DMS79 treated with DMSO at 0.1 percent for 48 hours (cell line): ENCODE measurements around the gene CAP2.
"Not testable (repeated sequence)": the region's sequence is repeated elsewhere in the genome, so short reads cannot be mapped to it uniquely, and the experiment has no call there.

Source experiments
- DNase-seq: peaks from one replicate; lab custom pipeline; 2025; lab: John Stamatoyannopoulos, UW

The CAP2 gene

GRCh38 chr6:17440811-17441210 is 47.4 kb downstream of the CAP2 start:
- DNase-seq: not testable (repeated sequence)

GRCh38 chr6:17442196-17442595 is 48.8 kb downstream of the CAP2 start:
- no peak for DNase-seq

GRCh38 chr6:17446713-17447112 is 53.3 kb downstream of the CAP2 start:
- no peak for DNase-seq

- peak; percentile 7 for DNase-seq
Observed at GRCh38 chr6:17448165-17448564, 54.8 kb downstream of the CAP2 start.

GRCh38 chr6:17450397-17450796 is 57.0 kb downstream of the CAP2 start:
- no peak for DNase-seq

- peak; percentile 30 for DNase-seq
Observed at GRCh38 chr6:17450832-17451231, 57.4 kb downstream of the CAP2 start.

- no peak for DNase-seq
Observed at GRCh38 chr6:17452096-17452495, 58.7 kb downstream of the CAP2 start.

- no peak for DNase-seq
Observed at GRCh38 chr6:17454316-17455005, 61.1 kb downstream of the CAP2 start.

- DNase-seq: no peak
Observed at GRCh38 chr6:17455919-17456318, 62.5 kb downstream of the CAP2 start.

- no peak for DNase-seq
Observed at GRCh38 chr6:17456711-17457110, 63.3 kb downstream of the CAP2 start.

- DNase-seq: no peak
Observed at GRCh38 chr6:17457405-17457804, 64.0 kb downstream of the CAP2 start.

- DNase-seq: no peak
Observed at GRCh38 chr6:17457956-17458355, 64.6 kb downstream of the CAP2 start.

- no peak for DNase-seq
Observed at GRCh38 chr6:17458966-17459365, 65.6 kb downstream of the CAP2 start.

- no peak for DNase-seq
Observed at GRCh38 chr6:17460862-17461261, 67.5 kb downstream of the CAP2 start.

GRCh38 chr6:17466147-17466546 is 72.8 kb downstream of the CAP2 start:
- DNase-seq: no peak

- no peak for DNase-seq
Observed at GRCh38 chr6:17466707-17467106, 73.3 kb downstream of the CAP2 start.

- DNase-seq: no peak
Observed at GRCh38 chr6:17469006-17469832, 75.8 kb downstream of the CAP2 start.

- DNase-seq: no peak
Observed at GRCh38 chr6:17470202-17470937, 77.0 kb downstream of the CAP2 start.

- no peak for DNase-seq
Observed at GRCh38 chr6:17470938-17471327, 77.5 kb downstream of the CAP2 start.

- DNase-seq: no peak
Observed at GRCh38 chr6:17472653-17473183, 79.3 kb downstream of the CAP2 start.

- DNase-seq: no peak
Observed at GRCh38 chr6:17473554-17473953, 80.2 kb downstream of the CAP2 start.

GRCh38 chr6:17474289-17474688 is 80.9 kb downstream of the CAP2 start:
- no peak for DNase-seq
